Astrocyte of the cerebellum (primary cell): Measurements from ENCODE around the gene SLITRK2.

Experiments used
- DNase-seq: peaks from one replicate; pipeline ENCODE4 v3.0.0-alpha.2; 2011; ENCODE audit warnings: low read depth
- H3K4me3 ChIP-seq: 2 replicates; pipeline ENCODE4 v1.5.1; 2011; ENCODE audit warnings: mild to moderate bottlenecking, low read depth, low read length, moderate library complexity
- in situ Hi-C: cut with HindIII; loops from 2 replicates; pipeline ENCODE4 v1.10.0; 2017; ENCODE audit warnings: low sequenced_read_pairs
- TF ChIP-seq, protein P1 (sequence below): IDR thresholded peaks from 2 replicates; pipeline ENCODE4 v1.5.1; 2012; ENCODE audit warnings: low read length, low read depth, moderate library complexity, mild to moderate bottlenecking; ENCODE audit errors: missing control alignments

Gene SLITRK2

DNA sequence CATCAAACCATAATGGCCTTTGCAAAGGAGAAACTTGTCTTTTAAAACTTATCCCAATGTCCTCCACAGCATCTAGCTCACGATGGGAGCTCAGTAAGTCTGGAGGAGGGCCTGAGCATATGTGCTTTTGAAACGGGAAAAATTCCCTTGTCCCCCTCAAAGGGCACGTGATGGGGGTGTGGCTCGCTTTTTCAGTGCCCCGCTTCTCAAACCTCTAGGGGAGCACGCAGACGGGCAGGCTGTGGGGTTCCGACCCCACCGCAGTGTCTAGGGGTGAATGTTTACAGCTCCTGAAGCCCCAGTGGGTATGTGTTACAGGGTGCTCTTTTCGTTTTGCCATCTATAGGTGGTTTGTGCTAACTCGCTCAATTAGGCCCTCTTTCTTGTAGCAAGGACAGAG lies 31.2 kb downstream of the SLITRK2 start:
- no peak overlapping the region for H3K4me3 ChIP-seq
- in situ Hi-C loops, result no loop called here
- TF ChIP-seq, protein P1, sequence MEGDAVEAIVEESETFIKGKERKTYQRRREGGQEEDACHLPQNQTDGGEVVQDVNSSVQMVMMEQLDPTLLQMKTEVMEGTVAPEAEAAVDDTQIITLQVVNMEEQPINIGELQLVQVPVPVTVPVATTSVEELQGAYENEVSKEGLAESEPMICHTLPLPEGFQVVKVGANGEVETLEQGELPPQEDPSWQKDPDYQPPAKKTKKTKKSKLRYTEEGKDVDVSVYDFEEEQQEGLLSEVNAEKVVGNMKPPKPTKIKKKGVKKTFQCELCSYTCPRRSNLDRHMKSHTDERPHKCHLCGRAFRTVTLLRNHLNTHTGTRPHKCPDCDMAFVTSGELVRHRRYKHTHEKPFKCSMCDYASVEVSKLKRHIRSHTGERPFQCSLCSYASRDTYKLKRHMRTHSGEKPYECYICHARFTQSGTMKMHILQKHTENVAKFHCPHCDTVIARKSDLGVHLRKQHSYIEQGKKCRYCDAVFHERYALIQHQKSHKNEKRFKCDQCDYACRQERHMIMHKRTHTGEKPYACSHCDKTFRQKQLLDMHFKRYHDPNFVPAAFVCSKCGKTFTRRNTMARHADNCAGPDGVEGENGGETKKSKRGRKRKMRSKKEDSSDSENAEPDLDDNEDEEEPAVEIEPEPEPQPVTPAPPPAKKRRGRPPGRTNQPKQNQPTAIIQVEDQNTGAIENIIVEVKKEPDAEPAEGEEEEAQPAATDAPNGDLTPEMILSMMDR, result no peak
- no peak for DNase-seq

DNA sequence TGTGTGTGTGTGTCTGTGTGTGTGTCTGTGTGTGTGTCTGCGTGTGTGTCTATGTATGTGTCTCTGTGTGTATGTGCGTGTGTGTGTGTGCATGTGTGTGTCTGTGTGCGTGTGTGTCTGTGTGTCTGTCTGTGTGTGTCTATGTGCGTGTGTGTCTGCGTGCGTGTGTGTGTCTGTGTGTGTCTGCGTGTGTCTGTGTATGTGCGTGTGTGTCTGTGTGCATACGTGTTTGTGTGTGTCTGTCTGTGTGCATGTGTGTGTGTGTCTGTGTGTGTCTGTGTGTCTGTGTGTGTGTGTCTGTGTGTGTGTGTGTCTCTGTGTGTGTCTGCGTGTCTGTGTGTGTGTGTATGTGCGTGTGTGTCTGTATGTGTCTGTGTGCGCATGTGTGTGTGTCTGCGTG lies 35.6 kb downstream of the SLITRK2 start:
- DNase-seq, result no peak
- TF ChIP-seq, protein P1, result no peak
- in situ Hi-C loops, result no loop called here

DNA sequence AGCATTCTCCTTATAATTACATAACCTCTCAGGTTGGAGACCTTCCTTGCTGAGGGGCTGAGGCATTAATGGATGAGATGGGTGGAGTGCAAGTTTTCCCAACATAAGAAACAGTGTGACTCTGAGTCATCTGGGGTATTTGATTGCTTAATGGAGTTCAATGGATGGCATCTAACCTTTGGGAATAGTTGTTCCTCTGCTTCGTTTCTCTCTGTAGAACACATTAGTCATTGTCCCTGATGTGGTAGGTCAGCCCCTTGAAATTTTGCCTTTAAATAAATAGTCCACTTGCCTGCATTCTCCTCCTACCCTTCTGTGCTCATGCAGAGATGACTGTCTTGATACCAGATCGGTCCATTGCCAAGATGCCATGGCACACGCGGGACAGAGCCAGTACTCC lies 38.6 kb downstream of the SLITRK2 start:
- in situ Hi-C loops, result no loop called here
- DNase-seq, result no peak
- H3K4me3 ChIP-seq, result no peak overlapping the region
- TF ChIP-seq, protein P1, result no peak

More for the DNA sequence above, 35.6 kb downstream of the SLITRK2 start:
- H3K4me3 ChIP-seq, result no peak overlapping the region

DNA sequence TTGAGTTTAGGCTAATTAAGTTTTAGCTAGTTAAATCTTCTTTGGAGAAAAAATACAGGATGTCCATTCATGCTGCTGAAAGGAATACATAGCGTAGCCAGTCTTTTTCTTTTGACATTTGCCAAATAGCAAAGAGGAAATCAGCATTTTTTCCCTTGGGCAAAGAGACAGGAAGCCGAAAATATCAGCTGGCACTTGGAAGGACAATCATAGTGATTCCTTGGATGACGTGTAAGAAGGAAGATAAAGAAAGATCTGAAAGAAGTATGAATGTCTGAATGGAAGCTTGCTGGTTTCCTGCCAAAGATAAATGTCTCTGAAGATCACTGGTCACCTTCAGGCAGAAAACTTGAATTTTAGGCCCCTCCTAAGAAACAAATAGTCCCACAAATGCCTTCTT lies 44.2 kb downstream of the SLITRK2 start:
- TF ChIP-seq, protein P1, result no peak
- in situ Hi-C loops, result no loop called here
- DNase-seq, result no peak
- no peak overlapping the region for H3K4me3 ChIP-seq

- TF ChIP-seq, protein P1, result no peak
- DNase-seq, result no peak
- no peak overlapping the region for H3K4me3 ChIP-seq
- in situ Hi-C loops, result no loop called here
These were observed 47.5 kb downstream of the SLITRK2 start for GRCh38 chrX:145865082-145865481.
